CD4-positive, CD25-positive, alpha-beta regulatory T cell (primary cell): ENCODE data around the gene ID3. TPM values are rescaled to one million over a fixed set of nuclear protein-coding genes. Genes with fewer than 3 reads are reported as not detected.
A peak's percentile ranks its signal among the peaks of the same experiment; 100 is the strongest.
"Not testable (repeated sequence)": the region's sequence is repeated elsewhere in the genome, so short reads cannot be mapped to it uniquely, and the experiment has no call there.

Experiments
- ATAC-seq, 2 donors: fragments of 150-1000 bp; cut with Tn5 transposase; one replicate each; pipeline ENCODE4 v1.10.0; 2021; ENCODE audit warnings: low read depth in 2 of 2, moderate number of reproducible peaks in 2 of 2, moderate library complexity in 1 of 2
- DNase-seq, 3 donors: peaks; one replicate each; pipeline versions ENCODE4 v3.0.0 to v3.0.0-alpha.2; 2012 to 2022; ENCODE audit warnings: mixed read lengths in 1 of 3
- H3K27ac ChIP-seq: one replicate; pipeline ENCODE4 v1.7.0; 2013; ENCODE audit warnings: mild to moderate bottlenecking, low read length; ENCODE audit not compliant: insufficient read depth, poor library complexity, severe bottlenecking
- H3K27me3 ChIP-seq: one replicate; pipeline ENCODE4 v1.7.0; 2013; ENCODE audit warnings: low read length; ENCODE audit not compliant: control insufficient read depth, insufficient read depth
- H3K36me3 ChIP-seq: one replicate; pipeline ENCODE4 v1.7.0; 2013; ENCODE audit warnings: mild to moderate bottlenecking, low read length, moderate library complexity; ENCODE audit not compliant: control insufficient read depth, insufficient read depth
- H3K4me1 ChIP-seq: 2 replicates; pipeline ENCODE4 v1.7.0; 2013; ENCODE audit warnings: mild to moderate bottlenecking, low read length; ENCODE audit not compliant: insufficient read depth, control insufficient read depth, poor library complexity, severe bottlenecking
- H3K4me3 ChIP-seq: one replicate; pipeline ENCODE4 v1.7.0; 2013; ENCODE audit warnings: low read depth, mild to moderate bottlenecking, low read length, moderate library complexity
- H3K9me3 ChIP-seq, 2 experiments: 1 replicate in 1 of 2; 2 replicates in 1 of 2; pipeline ENCODE4 v1.7.0; 2013; ENCODE audit warnings: low read length in 2 of 2, mild to moderate bottlenecking in 1 of 2, moderate library complexity in 1 of 2; ENCODE audit not compliant: control insufficient read depth in 2 of 2
- H3K27ac Mint-ChIP-seq, 3 donors: one replicate each; pipeline ENCODE4 v1.8.0; 2020 to 2022; ENCODE audit warnings: mild to moderate bottlenecking in 3 of 3, mixed read lengths in 3 of 3, moderate library complexity in 2 of 3
- H3K27me3 Mint-ChIP-seq: one replicate; pipeline ENCODE4 v1.8.0; 2022; ENCODE audit warnings: mild to moderate bottlenecking, mixed read lengths
- H3K36me3 Mint-ChIP-seq: one replicate; pipeline ENCODE4 v1.8.0; 2020; ENCODE audit warnings: mixed read lengths
- H3K4me1 Mint-ChIP-seq, 4 donors: one replicate each; pipeline ENCODE4 v1.8.0; 2020 to 2022; ENCODE audit warnings: mixed read lengths in 4 of 4, mild to moderate bottlenecking in 1 of 4
- H3K4me3 Mint-ChIP-seq, 4 donors: one replicate each; pipeline ENCODE4 v1.8.0; 2020 to 2022; ENCODE audit warnings: mild to moderate bottlenecking in 4 of 4, mixed read lengths in 4 of 4, moderate library complexity in 3 of 4
- H3K9me3 Mint-ChIP-seq, 7 donors: one replicate each; pipeline ENCODE4 v1.8.0; 2020 to 2022; ENCODE audit warnings: mixed read lengths in 7 of 7, mild to moderate bottlenecking in 3 of 7, moderate library complexity in 2 of 7
- polyA plus RNA-seq, 4 donors: library from polyadenylated mRNA; unstranded; fragments of 300-500 nt; fragmentation: Illumina TruSeq; gene quantifications; one replicate each; pipeline ENCODE4 v1.2.3, GENCODE V29; 2021
- total RNA-seq: library from RNA; stranded (reverse); gene quantifications from one replicate; pipeline ENCODE4 v1.2.3, GENCODE V29; 2022

The ID3 gene
- total and polyA plus RNA-seq, 5 donors from 2014 or later = 35.9 to 56.9 (median 51.1) TPM

GRCh38 chr1:23585321-23586022 is 26.2 kb upstream of the ID3 start:
- Mint-ChIP-seq H3K4me1 (peaks cover 13 to 33% (median 15%) of the 10 kb centered on the region in 4 donors), H3K27me3 (no peaks in the 10 kb centered on the region), H3K9me3 (no peaks in the 10 kb centered on the region), H3K27ac (peak overlapping the region in 1 of 3 donors; percentile 20), H3K4me3 (no peak overlapping the region), H3K36me3 (peaks cover 5% of the 10 kb centered on the region)
- no peak overlapping the region for H3K27ac ChIP-seq
- H3K27me3 ChIP-seq = no peaks in the 10 kb centered on the region
- DNase-seq (no peak), ATAC-seq (no peak)
- peaks cover 6% of the 10 kb centered on the region for H3K4me1 ChIP-seq
- no peaks in the 10 kb centered on the region for H3K9me3 ChIP-seq
- no peaks in the 10 kb centered on the region for H3K36me3 ChIP-seq
- no peak overlapping the region for H3K4me3 ChIP-seq

DNA sequence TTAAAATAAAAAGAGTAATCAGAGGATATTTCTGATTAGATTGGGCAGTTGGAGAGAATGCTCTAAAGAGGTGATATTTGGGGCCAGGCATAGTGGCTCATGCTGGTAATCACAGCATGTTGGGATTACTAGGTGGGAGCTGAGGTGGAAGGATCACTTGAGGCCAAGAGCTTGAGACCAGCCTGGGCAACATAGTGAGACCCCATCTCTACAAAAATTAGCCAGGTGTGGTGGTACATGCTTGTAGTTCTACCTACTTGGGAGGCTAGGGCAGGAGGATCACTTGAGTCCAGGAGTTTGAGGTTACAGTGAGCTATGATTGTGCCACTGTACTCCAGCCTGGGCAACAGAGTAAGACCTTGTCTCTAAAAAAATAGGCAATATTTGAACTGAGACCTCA is 24.4 kb upstream of the ID3 start:
- H3K4me3 Mint-ChIP-seq, H3K4me3 ChIP-seq, H3K36me3 Mint-ChIP-seq, H3K9me3 Mint-ChIP-seq, H3K27ac ChIP-seq, H3K36me3 ChIP-seq, H3K27me3 ChIP-seq, H3K9me3 ChIP-seq, ATAC-seq, H3K27me3 Mint-ChIP-seq, H3K4me1 ChIP-seq, H3K27ac Mint-ChIP-seq, DNase-seq: not testable (repeated sequence)
- H3K4me1 Mint-ChIP-seq = peaks cover 3 to 26% (median 9%) of the 10 kb centered on the region in 4 donors

GRCh38 chr1:23582820-23583219 is 23.5 kb upstream of the ID3 start:
- Mint-ChIP-seq H3K9me3 (no peaks in the 10 kb centered on the region), H3K27me3 (no peaks in the 10 kb centered on the region), H3K4me3 (no peak overlapping the region), H3K4me1 (peaks cover 6 to 28% (median 16%) of the 10 kb centered on the region in 4 donors), H3K27ac (peak overlapping the region in 2 of 3 donors; percentile 6 to 50), H3K36me3 (no peaks in the 10 kb centered on the region)
- ATAC-seq = no peak
- Histone ChIP-seq H3K4me1 (peaks cover 12% of the 10 kb centered on the region), H3K9me3 (no peaks in the 10 kb centered on the region), H3K4me3 (no peak overlapping the region), H3K36me3 (no peaks in the 10 kb centered on the region), H3K27me3 (no peaks in the 10 kb centered on the region), H3K27ac (no peak overlapping the region)
- DNase-seq = no peak

DNA sequence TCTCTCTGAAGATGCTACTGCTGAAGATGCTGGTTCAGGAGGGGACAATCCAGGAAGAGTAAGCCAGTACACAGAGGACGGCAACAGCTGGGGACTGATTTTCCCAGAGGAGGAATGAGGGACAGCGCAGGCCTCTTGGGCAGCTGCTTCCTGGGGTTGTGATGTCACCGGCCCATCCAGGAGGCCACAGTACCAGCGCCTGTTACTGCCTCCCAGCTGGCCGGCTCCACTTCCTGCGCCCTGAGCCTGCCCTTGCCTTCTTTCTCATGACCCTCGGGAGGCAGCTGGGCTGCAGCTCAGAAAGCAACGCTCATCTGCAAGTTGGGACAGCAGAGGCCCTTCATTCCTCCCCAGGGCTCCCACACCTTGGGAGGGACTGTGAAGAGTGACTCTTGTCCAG is 21.9 kb upstream of the ID3 start:
- Histone ChIP-seq H3K9me3 (no peaks in the 10 kb centered on the region), H3K36me3 (no peaks in the 10 kb centered on the region), H3K27ac (no peak overlapping the region), H3K27me3 (no peaks in the 10 kb centered on the region), H3K4me3 (no peak overlapping the region), H3K4me1 (peaks cover 28% of the 10 kb centered on the region)
- Mint-ChIP-seq H3K4me1 (peaks cover 13 to 41% (median 26%) of the 10 kb centered on the region in 4 donors), H3K36me3 (no peaks in the 10 kb centered on the region), H3K4me3 (no peak overlapping the region), H3K9me3 (no peaks in the 10 kb centered on the region), H3K27me3 (no peaks in the 10 kb centered on the region), H3K27ac (peak overlapping the region in 2 of 3 donors; percentile 77 to 88)
- no peak for DNase-seq
- no peak for ATAC-seq

DNA sequence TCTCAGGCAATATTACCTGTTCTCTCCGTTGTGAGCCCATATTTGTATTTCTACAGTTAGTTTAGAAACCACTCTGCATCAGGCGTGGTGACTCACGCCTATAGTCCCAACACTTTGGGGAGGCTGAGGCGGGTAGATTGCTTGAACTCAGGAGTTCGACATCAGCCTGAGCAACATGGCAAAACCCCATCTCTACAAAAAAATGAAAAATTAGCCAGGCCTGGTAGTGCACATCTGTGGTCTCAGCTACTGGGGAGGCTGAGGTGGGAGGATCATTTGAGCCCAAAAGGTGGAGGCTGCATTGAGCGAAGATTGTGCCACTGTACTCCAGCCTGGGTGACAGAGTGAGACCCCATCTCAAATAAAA is 19.7 kb upstream of the ID3 start:
- H3K27ac Mint-ChIP-seq = peak overlapping the region; percentile 26 to 60 (median 51)
- ATAC-seq = no peak

DNA sequence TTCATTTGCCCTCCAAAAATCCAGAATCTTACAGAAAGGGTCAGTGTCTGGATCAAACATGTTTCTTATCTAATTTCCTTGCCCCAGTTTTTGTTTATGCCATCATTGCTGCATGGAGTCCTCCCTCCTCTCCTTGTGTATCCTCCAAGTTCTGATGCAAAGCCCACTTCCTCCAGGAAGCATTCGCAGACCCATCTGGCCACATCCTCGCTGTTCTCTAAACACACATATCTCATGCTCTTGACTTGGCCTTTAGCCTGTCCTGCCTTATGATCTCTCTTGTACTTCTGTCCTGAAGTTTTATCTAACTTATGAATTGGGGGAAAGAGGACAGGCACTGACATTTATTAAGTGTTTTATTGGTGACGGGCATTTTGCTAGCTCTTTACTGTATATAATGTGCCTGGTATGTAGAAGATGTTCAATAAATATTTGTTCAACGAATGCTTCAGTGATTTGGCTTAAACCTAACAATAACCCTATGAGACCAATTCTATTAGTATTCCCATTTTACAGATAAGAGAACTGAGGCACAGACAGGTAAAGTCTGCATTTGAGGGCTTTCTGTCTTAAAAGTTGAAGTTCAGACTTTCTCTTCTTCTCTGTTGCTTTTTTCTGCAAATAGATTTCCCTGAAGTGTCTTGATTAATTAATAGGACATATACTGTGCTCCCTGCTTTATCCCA is 19.2 kb upstream of the ID3 start:
- H3K4me3 ChIP-seq = peak overlapping the region; percentile 14
- DNase-seq (no peak), ATAC-seq (no peak)
- H3K4me1 ChIP-seq = peaks cover 28% of the 10 kb centered on the region
- H3K36me3 Mint-ChIP-seq = peaks cover 4% of the 10 kb centered on the region
- no peaks in the 10 kb centered on the region for H3K27me3 ChIP-seq
- H3K27ac Mint-ChIP-seq = peak overlapping the region; percentile 51 to 96 (median 60)
- no peaks in the 10 kb centered on the region for H3K36me3 ChIP-seq
- H3K4me1 Mint-ChIP-seq = peaks cover 13 to 51% (median 35%) of the 10 kb centered on the region in 4 donors
- H3K9me3 ChIP-seq = no peaks in the 10 kb centered on the region
- H3K4me3 Mint-ChIP-seq = peak overlapping the region in 3 of 4 donors; percentile 14 to 73 (median 49)
- H3K27me3 Mint-ChIP-seq = peaks cover 5% of the 10 kb centered on the region
- H3K27ac ChIP-seq = peak overlapping the region; percentile 25
- no peaks in the 10 kb centered on the region for H3K9me3 Mint-ChIP-seq

More for the DNA sequence above, 19.7 kb upstream of the ID3 start:
- Histone ChIP-seq H3K9me3 (no peaks in the 10 kb centered on the region), H3K4me3 (no peak overlapping the region), H3K4me1 (peaks cover 28% of the 10 kb centered on the region), H3K27me3 (no peaks in the 10 kb centered on the region), H3K27ac (peak overlapping the region; percentile 25), H3K36me3 (no peaks in the 10 kb centered on the region)
- Mint-ChIP-seq H3K4me1 (peaks cover 13 to 51% (median 35%) of the 10 kb centered on the region in 4 donors), H3K9me3 (no peaks in the 10 kb centered on the region), H3K4me3 (no peak overlapping the region), H3K36me3 (peaks cover 4% of the 10 kb centered on the region), H3K27me3 (peaks cover 5% of the 10 kb centered on the region)
- DNase-seq = no peak

DNA sequence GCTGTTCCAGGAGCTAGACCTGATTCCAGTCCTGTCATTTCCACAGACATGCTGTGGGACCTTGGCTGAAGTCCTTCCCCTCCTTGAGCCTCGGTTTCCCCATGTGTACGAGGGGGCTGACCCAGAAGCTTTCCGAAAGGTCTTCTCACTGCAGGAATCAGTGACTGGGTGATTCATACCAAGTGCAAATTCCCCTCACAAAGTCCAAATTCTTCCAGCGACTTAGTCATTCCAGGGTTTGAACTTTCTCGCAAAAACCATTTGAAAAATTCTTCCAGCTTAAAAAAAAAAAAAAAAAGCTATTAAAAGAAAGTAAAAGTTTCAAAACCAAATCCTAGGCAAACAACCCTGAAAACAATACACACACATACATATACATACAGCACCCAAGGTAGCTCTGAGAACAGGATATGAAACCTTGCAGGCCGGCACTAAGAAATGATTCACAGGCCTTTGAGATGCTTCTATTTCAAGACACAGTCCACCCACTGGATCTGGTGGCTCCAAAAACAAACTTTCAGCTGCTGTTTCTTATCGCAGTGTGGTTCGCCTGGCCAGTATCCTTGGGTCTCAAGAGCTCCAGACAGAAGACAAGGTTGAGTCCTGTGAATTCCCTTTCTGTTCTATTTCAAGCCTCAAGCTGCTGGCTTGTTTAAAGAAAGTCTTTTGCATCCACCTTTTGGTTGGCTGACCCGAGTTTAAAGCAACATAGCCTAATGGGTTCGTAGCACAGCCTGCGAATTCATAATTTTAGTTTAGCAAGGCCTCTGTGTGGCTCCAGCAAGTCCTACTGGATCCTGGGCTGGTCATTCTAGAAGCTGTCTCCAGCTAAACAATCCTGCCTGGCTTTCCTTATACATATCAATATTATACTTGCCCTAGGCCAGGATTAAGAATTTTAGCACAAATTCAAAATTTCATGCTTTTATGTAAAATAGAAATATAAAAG is 18.0 kb upstream of the ID3 start:
- no peaks in the 10 kb centered on the region for H3K9me3 ChIP-seq
- Mint-ChIP-seq H3K27ac (peak overlapping the region; percentile 32 to 93 (median 60)), H3K27me3 (peaks cover 9% of the 10 kb centered on the region), H3K4me3 (peak overlapping the region in 3 of 4 donors; percentile 35 to 75 (median 44)), H3K9me3 (no peaks in the 10 kb centered on the region), H3K4me1 (peaks cover 13 to 51% (median 34%) of the 10 kb centered on the region in 4 donors), H3K36me3 (peaks cover 4% of the 10 kb centered on the region)
- peaks cover 28% of the 10 kb centered on the region for H3K4me1 ChIP-seq
- no peaks in the 10 kb centered on the region for H3K36me3 ChIP-seq
- peak overlapping the region; percentile 24 for H3K4me3 ChIP-seq
- DNase-seq = peak in 2 of 3 donors; percentile 34 to 81
- peak; percentile 92 to 93 for ATAC-seq
- H3K27me3 ChIP-seq = no peaks in the 10 kb centered on the region
- peak overlapping the region; percentile 49 for H3K27ac ChIP-seq
